Hair follicular keratinocyte (primary cell): ENCODE data around the gene MTUS2. TPM values are rescaled to one million over a fixed set of nuclear protein-coding genes. Genes with fewer than 3 reads are reported as not detected.

ENCODE experiments used
- total RNA-seq: library from RNA; depleted of rRNA; stranded (reverse); fragments of >200 nt; gene quantifications from 2 replicates; pipeline ENCODE4 v1.2.3, GENCODE V29; 2015

Gene MTUS2
- not detected in 2 replicates for total RNA-seq

DNA sequence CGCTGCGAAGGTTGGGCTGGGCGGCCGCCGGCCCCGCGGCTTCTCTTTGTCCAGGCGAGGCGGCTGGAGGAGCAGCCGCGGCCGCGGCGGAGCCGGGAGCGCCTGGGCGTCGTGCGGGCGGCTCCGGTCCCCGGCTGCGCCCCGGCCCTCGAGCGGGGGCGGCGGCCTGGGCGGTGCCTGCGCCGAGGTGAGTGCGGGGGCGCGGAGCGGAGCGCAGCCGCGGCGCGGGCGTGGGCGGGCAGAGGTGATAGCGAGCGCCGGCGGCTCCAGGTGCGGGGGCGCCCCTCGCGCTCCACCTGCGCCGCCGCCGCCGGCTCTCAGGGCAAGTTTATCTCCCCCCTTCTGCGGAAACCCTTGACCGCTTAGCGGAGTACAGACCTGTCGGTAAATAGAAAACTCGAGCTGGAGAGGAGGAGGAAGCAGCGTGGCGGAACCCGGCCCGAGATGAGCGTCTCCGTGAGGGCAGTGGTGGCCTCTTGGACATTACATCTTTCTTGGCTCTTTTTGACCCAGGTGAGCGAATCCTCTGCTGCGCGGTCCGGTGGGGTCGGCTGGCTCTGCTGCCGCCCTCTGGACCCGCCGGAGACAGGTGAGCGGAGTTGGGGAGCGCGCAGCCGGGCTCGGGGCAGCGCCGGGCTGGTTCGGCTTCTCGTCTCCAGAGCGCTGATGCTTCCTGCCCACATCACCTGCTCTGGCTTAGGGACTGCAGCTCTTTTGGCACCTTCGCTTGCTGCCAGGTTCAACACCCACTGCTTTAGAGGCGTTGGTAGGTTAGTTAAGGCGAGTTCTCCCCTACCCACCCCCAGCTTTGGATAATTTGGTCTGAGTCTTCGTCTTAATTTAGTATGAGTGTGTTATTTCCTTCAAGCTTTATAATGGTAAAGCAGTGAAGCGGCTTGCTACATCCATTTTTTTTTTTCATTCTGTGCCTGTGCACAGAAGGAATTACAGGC lies at the start of gene MTUS2:
MTUS2 (plus strand) TSS at position 241 of the 953 bp plus-strand sequence.

Other genes with a start within 250 kb of the MTUS2 start
- gene POMP, start 161.2 kb upstream of the MTUS2 start, total RNA-seq = 104 and 165 TPM in 2 replicates
- 4.6 and 8.1 TPM in 2 replicates for gene SLC46A3, start 101.4 kb upstream of the MTUS2 start, total RNA-seq